H9 (cell line): Measurements from ENCODE around the gene GABRB1. TPM values are rescaled to one million over a fixed set of nuclear protein-coding genes. Genes with fewer than 3 reads are reported as not detected.

Source experiments
- DNase-seq: peaks from one replicate; pipeline ENCODE4 v3.0.0-alpha.2; 2017
- H2AFZ ChIP-seq: one replicate; pipeline ENCODE4 v1.6.1; 2013; ENCODE audit warnings: mild to moderate bottlenecking, low read length, control low read depth, moderate library complexity
- H2AK5ac ChIP-seq: 2 replicates; pipeline ENCODE4 v1.6.1; 2013; ENCODE audit warnings: low read length, control low read depth, mixed read lengths; ENCODE audit not compliant: insufficient read length
- H2BK120ac ChIP-seq: one replicate; pipeline ENCODE4 v1.6.1; 2013; ENCODE audit warnings: low read depth, mild to moderate bottlenecking, low read length, control low read depth, inconsistent platforms; ENCODE audit not compliant: poor library complexity, severe bottlenecking
- H2BK12ac ChIP-seq: 2 replicates; pipeline ENCODE4 v1.6.1; 2013; ENCODE audit warnings: low read length, control low read depth, mixed read lengths, low read depth; ENCODE audit not compliant: insufficient read length
- H2BK15ac ChIP-seq: 2 replicates; pipeline ENCODE4 v1.6.1; 2013; ENCODE audit warnings: low read depth, low read length, control low read depth
- H2BK20ac ChIP-seq: one replicate; pipeline ENCODE4 v1.6.1; 2013; ENCODE audit warnings: low read depth, mild to moderate bottlenecking, low read length, control low read depth, inconsistent platforms; ENCODE audit not compliant: poor library complexity, severe bottlenecking
- H2BK5ac ChIP-seq: 2 replicates; pipeline ENCODE4 v1.6.1; 2013; ENCODE audit warnings: low read length, control low read depth, mixed read lengths; ENCODE audit not compliant: insufficient read length
- H3K14ac ChIP-seq: 2 replicates; pipeline ENCODE4 v1.6.1; 2013; ENCODE audit warnings: low read length, control low read depth; ENCODE audit not compliant: insufficient read depth
- H3K18ac ChIP-seq: 2 replicates; pipeline ENCODE4 v1.6.1; 2013; ENCODE audit warnings: low read depth, mild to moderate bottlenecking, mixed read lengths, low read length, control low read depth; ENCODE audit not compliant: insufficient read length
- H3K23ac ChIP-seq: 2 replicates; pipeline ENCODE4 v1.6.1; 2013; ENCODE audit warnings: low read length, control low read depth, mixed read lengths, low read depth; ENCODE audit not compliant: insufficient read length
- H3K23me2 ChIP-seq: 2 replicates; pipeline ENCODE4 v1.6.1; 2013; ENCODE audit warnings: low read depth, mild to moderate bottlenecking, mixed read lengths, low read length, control low read depth; ENCODE audit not compliant: insufficient read length, poor library complexity, severe bottlenecking
- H3K27ac ChIP-seq: 2 replicates; pipeline ENCODE4 v1.5.1; 2013; ENCODE audit warnings: low read length, control low read depth, mixed read lengths, low read depth; ENCODE audit not compliant: insufficient read length
- H3K27me3 ChIP-seq: 2 replicates; pipeline ENCODE4 v1.6.1; 2013; ENCODE audit warnings: low read length, control low read depth, inconsistent platforms; ENCODE audit not compliant: insufficient read depth
- H3K4ac ChIP-seq: 2 replicates; pipeline ENCODE4 v1.6.1; 2013; ENCODE audit warnings: low read depth, mild to moderate bottlenecking, control low read depth, inconsistent platforms, low read length, moderate library complexity
- H3K4me1 ChIP-seq: 2 replicates; pipeline ENCODE4 v1.6.1; 2013; ENCODE audit warnings: low read length, control low read depth, inconsistent platforms; ENCODE audit not compliant: insufficient read depth
- H3K4me2 ChIP-seq: 2 replicates; pipeline ENCODE4 v1.6.1; 2013; ENCODE audit warnings: low read length, control low read depth, mixed read lengths; ENCODE audit not compliant: insufficient read length, insufficient read depth
- H3K56ac ChIP-seq: 2 replicates; pipeline ENCODE4 v1.6.1; 2013; ENCODE audit warnings: low read depth, mild to moderate bottlenecking, mixed read lengths, low read length, control low read depth; ENCODE audit not compliant: insufficient read length
- H3K79me1 ChIP-seq: 2 replicates; pipeline ENCODE4 v1.6.1; 2013; ENCODE audit warnings: low read depth, mild to moderate bottlenecking, moderate library complexity, low read length, control low read depth, inconsistent platforms; ENCODE audit not compliant: insufficient read depth, poor library complexity, severe bottlenecking
- H3K79me2 ChIP-seq: 2 replicates; pipeline ENCODE4 v1.6.1; 2013; ENCODE audit warnings: low read length, control low read depth, inconsistent platforms; ENCODE audit not compliant: insufficient read depth
- H3K9ac ChIP-seq: 2 replicates; pipeline ENCODE4 v1.6.1; 2013; ENCODE audit warnings: low read length, control low read depth, mixed read lengths; ENCODE audit not compliant: insufficient read length; ENCODE audit errors: extremely low read depth
- H3K9me3 ChIP-seq: one replicate; pipeline ENCODE4 v1.6.1; 2013; ENCODE audit warnings: low read depth, low read length, inconsistent platforms; ENCODE audit not compliant: control insufficient read depth
- H3T11ph ChIP-seq: one replicate; pipeline ENCODE4 v1.6.1; 2013; ENCODE audit warnings: mild to moderate bottlenecking, low read length, control low read depth, inconsistent platforms
- H4K20me1 ChIP-seq: one replicate; pipeline ENCODE4 v1.6.1; 2013; ENCODE audit not compliant: control insufficient read depth, insufficient read length, insufficient read depth
- H4K5ac ChIP-seq: 2 replicates; pipeline ENCODE4 v1.6.1; 2013; ENCODE audit warnings: low read depth, mild to moderate bottlenecking, mixed read lengths, low read length, control low read depth; ENCODE audit not compliant: insufficient read length
- H4K8ac ChIP-seq: replicated peaks from 2 replicates; pipeline ENCODE4 v1.6.1; 2013; ENCODE audit warnings: low read length, control low read depth, mixed read lengths, low read depth; ENCODE audit not compliant: insufficient read length
- H4K91ac ChIP-seq: 2 replicates; pipeline ENCODE4 v1.6.1; 2013; ENCODE audit warnings: low read depth, mild to moderate bottlenecking, moderate library complexity, mixed read lengths, low read length, control low read depth; ENCODE audit not compliant: insufficient read length
- H3K27ac Mint-ChIP-seq, 3 experiments: 2 replicates in 2 of 3; 3 replicates in 1 of 3; pipeline ENCODE4 v1.8.0; 2020 to 2021; ENCODE audit warnings: mixed read lengths in 3 of 3, mild to moderate bottlenecking in 1 of 3, moderate library complexity in 1 of 3
- H3K27me3 Mint-ChIP-seq: 2 replicates; pipeline ENCODE4 v1.8.0; 2021; ENCODE audit warnings: low read depth, mild to moderate bottlenecking, moderate library complexity, mixed read lengths
- H3K36me3 Mint-ChIP-seq, 3 experiments: 2 replicates in 2 of 3; 3 replicates in 1 of 3; pipeline ENCODE4 v1.8.0; 2020 to 2021; ENCODE audit warnings: low read depth in 3 of 3, mixed read lengths in 3 of 3; ENCODE audit not compliant: insufficient read depth in 1 of 3
- H3K4me1 Mint-ChIP-seq, 2 experiments: 2 replicates each; pipeline ENCODE4 v1.8.0; 2020; ENCODE audit warnings: mixed read lengths in 2 of 2
- H3K4me3 Mint-ChIP-seq, 2 experiments: 2 replicates in 1 of 2; 3 replicates in 1 of 2; pipeline ENCODE4 v1.8.0; 2020 to 2021; ENCODE audit warnings: mild to moderate bottlenecking in 2 of 2, mixed read lengths in 2 of 2, moderate library complexity in 1 of 2
- H3K9me3 Mint-ChIP-seq, 2 experiments: 2 replicates in 1 of 2; 3 replicates in 1 of 2; pipeline ENCODE4 v1.8.0; 2020; ENCODE audit warnings: mild to moderate bottlenecking in 2 of 2, mixed read lengths in 2 of 2, moderate library complexity in 1 of 2
- WGBS: extraction: QIAGEN DNeasy Blood & Tissue Kit; methylation state at CpG from one replicate; pipeline ENCODE4 v1.1.7; 2013; ENCODE audit warnings: missing lambda C conversion rate, low lambda C conversion rate, mixed read lengths; ENCODE audit not compliant: insufficient read length; ENCODE audit errors: extremely low coverage; 5-methylcytosine and 5-hydroxymethylcytosine counted together
- total RNA-seq: library from RNA; stranded (reverse); gene quantifications from 2 replicates; pipeline ENCODE4 v1.2.1, GENCODE V29; 2021
- TF ChIP-seq, protein P1 (sequence below): fragments of 200-600 bp; sonication (generic); conservative IDR thresholded peaks from 3 replicates; pipeline ENCODE4 v1.8.0; 2021; ENCODE audit warnings: antibody characterized with exemption, mild to moderate bottlenecking

The GABRB1 gene
- total RNA-seq, 1 experiment from 2014 or later = 0.39 TPM

- H3K4me1 Mint-ChIP-seq = peaks cover 7 to 14% of the 10 kb centered on the region in 2 experiments
- H2AFZ ChIP-seq = no peak overlapping the region
- no peaks in the 10 kb centered on the region for H3K23me2 ChIP-seq
- no peak overlapping the region for H3T11ph ChIP-seq
- no peak for DNase-seq
- no peak overlapping the region for H2BK20ac ChIP-seq
- no peaks in the 10 kb centered on the region for H4K20me1 ChIP-seq
- H3K79me1 ChIP-seq = no peaks in the 10 kb centered on the region
- peaks cover 15 to 22% (median 20%) of the 10 kb centered on the region in 3 experiments for H3K36me3 Mint-ChIP-seq
- H3K79me2 ChIP-seq = no peaks in the 10 kb centered on the region
- TF ChIP-seq, protein P1, sequence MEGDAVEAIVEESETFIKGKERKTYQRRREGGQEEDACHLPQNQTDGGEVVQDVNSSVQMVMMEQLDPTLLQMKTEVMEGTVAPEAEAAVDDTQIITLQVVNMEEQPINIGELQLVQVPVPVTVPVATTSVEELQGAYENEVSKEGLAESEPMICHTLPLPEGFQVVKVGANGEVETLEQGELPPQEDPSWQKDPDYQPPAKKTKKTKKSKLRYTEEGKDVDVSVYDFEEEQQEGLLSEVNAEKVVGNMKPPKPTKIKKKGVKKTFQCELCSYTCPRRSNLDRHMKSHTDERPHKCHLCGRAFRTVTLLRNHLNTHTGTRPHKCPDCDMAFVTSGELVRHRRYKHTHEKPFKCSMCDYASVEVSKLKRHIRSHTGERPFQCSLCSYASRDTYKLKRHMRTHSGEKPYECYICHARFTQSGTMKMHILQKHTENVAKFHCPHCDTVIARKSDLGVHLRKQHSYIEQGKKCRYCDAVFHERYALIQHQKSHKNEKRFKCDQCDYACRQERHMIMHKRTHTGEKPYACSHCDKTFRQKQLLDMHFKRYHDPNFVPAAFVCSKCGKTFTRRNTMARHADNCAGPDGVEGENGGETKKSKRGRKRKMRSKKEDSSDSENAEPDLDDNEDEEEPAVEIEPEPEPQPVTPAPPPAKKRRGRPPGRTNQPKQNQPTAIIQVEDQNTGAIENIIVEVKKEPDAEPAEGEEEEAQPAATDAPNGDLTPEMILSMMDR = no peak
- no peaks in the 10 kb centered on the region; the same call in 1 of the 2 replicates for H3K4me1 ChIP-seq
- no peak overlapping the region for H3K4me3 Mint-ChIP-seq
- H3K27me3 ChIP-seq = no peaks in the 10 kb centered on the region
- WGBS = no CpG with 5 or more reads among the region's 2 CpGs
- H3K9me3 Mint-ChIP-seq = peaks cover 17 to 23% of the 10 kb centered on the region in 2 experiments
- no peak overlapping the region for H3K4me2 ChIP-seq
- no peak overlapping the region for H2BK5ac ChIP-seq
- no peak overlapping the region for H3K27ac ChIP-seq
- no peak overlapping the region for H3K23ac ChIP-seq
- no peak overlapping the region for H4K5ac ChIP-seq
- H4K8ac ChIP-seq = no peak overlapping the region
- H2BK12ac ChIP-seq = no peak overlapping the region
- no peak overlapping the region for H3K4ac ChIP-seq
- no peak overlapping the region for H2BK120ac ChIP-seq
- no peak overlapping the region for H3K18ac ChIP-seq
- no peak overlapping the region for H3K27ac Mint-ChIP-seq
- H3K14ac ChIP-seq = no peak overlapping the region
- H2AK5ac ChIP-seq = no peak overlapping the region
- H3K9ac ChIP-seq = no peak overlapping the region
- H3K27me3 Mint-ChIP-seq = no peaks in the 10 kb centered on the region; the same call in 1 of the 2 replicates
- no peak overlapping the region for H4K91ac ChIP-seq
- no peaks in the 10 kb centered on the region for H3K9me3 ChIP-seq
- no peak overlapping the region for H2BK15ac ChIP-seq
- no peak overlapping the region for H3K56ac ChIP-seq
Observed at GRCh38 chr4:47287735-47288134, 256.4 kb downstream of the GABRB1 start.
